AG20443 (cell line): ENCODE measurements around the gene NAGPA.
"Not testable (repeated sequence)": the region's sequence is repeated elsewhere in the genome, so short reads cannot be mapped to it uniquely, and the experiment has no call there.

Experiments
- DNase-seq: peaks from one replicate; pipeline ENCODE4 v3.0.0; 2012; ENCODE audit warnings: low spot score, mixed read lengths

NAGPA gene, protein sequence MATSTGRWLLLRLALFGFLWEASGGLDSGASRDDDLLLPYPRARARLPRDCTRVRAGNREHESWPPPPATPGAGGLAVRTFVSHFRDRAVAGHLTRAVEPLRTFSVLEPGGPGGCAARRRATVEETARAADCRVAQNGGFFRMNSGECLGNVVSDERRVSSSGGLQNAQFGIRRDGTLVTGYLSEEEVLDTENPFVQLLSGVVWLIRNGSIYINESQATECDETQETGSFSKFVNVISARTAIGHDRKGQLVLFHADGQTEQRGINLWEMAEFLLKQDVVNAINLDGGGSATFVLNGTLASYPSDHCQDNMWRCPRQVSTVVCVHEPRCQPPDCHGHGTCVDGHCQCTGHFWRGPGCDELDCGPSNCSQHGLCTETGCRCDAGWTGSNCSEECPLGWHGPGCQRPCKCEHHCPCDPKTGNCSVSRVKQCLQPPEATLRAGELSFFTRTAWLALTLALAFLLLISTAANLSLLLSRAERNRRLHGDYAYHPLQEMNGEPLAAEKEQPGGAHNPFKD

GRCh38 chr16:5033256-5034166 lies at the start of gene NAGPA:
Gene NAGPA, minus strand, starts transcription at chr16:5033935. Its CDS starts 21 bp downstream, at chr16:5033914.
- DNase-seq = peak; percentile 96

DNA sequence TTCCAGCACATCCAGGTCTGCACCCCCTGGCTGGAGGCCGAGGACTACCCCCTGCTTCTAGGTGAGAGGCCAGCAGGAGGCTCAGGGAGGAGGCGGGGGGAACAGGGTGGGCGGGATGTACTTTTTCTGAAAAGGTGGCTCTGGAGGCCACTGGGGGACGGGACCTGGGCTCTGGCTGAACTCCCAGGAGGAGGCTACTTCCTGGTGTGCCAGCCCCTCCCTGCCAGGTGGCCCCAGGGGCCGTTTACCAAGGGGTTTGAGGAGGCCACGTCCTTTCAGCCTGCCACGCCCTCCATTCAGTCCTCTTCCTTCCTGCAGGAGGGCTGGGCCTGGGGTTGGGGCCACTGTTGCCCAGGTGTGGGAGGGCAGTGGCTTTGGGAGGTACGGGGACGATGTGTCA lies 47.3 kb upstream of the NAGPA start:
- not testable (repeated sequence) for DNase-seq

GRCh38 chr16:5080461-5080860 lies 46.7 kb upstream of the NAGPA start:
- not testable (repeated sequence) for DNase-seq

GRCh38 chr16:5078626-5079025 lies 44.9 kb upstream of the NAGPA start:
- no peak for DNase-seq

DNA sequence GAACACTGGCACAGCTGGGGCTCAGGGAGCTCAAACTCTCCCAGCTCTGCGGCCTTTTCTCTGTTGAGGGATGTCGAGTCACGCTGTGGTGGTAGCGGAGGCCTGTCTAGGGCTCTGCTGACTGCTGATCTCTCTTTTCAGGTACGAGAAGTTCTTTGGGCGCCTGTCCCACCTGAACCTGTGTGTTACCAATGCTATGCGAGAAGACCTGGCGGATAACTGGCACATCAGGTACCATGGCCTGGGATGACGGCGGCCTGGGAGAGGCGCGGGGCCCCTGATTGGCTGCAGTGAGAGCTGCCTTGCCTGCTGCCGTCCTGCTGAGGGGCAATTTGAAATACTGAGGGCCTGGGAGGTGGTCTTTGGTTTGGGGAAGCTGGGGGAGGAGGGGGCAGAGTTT lies 43.6 kb upstream of the NAGPA start:
- DNase-seq = no peak

- no peak for DNase-seq
These were observed 41.9 kb upstream of the NAGPA start for GRCh38 chr16:5075637-5076036.

GRCh38 chr16:5073771-5074170 lies 40.0 kb upstream of the NAGPA start:
- DNase-seq = not testable (repeated sequence)

DNA sequence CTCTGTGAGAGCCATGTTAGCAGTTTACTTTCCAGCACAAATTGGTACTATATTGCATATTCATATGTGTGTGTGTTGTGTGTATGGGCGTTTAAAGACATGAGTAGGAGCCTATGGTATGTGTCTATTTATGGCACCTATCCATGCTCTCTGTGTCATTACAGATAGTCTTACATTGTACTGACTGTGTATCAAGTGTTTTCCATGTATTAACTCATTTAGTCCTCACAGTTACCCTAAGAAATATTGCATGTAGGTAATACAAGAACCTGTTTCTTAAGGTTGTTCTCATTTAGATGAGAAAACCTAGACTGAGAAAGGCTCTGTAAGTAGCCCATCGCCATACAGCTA lies 39.5 kb upstream of the NAGPA start:
- no peak for DNase-seq

GRCh38 chr16:5072334-5073278 lies 38.9 kb upstream of the NAGPA start:
- no peak for DNase-seq

DNA sequence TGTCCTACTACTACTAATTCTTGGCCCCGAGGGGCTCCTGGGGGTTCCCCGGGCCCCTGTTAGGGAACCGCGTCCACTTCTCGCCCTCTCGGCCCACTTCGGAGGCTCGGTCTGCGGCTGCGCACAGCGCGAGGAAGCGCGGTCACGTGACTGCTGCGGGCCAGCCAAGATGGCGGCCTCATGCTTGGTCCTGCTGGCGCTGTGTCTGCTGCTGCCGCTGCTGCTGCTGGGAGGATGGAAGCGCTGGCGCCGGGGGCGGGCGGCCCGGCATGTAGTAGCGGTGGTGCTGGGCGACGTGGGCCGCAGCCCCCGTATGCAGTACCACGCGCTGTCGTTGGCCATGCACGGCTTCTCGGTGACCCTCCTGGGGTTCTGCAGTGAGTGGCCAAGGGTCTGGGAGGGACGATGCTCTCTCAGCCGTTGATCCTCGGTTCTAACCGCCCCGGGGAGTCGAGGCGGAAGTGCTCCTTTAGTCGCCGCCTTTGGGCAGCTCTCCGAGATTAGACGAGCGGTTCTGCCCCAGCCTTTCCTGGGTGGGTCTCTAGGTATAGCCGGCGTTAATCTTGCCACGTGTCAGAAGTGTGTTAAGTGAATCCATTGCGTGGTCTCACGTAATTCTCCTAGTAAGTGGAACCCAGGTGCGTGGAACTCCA lies 38.1 kb upstream of the NAGPA start, which contains the start of gene ALG1:
TSS of gene ALG1 (plus strand) at position 163 of the 653 bp plus-strand sequence. CDS start at position 170, 7 bp downstream.
- peak; percentile 99 for DNase-seq

- DNase-seq = no peak
These were observed 37.6 kb upstream of the NAGPA start for GRCh38 chr16:5071341-5071680.

DNA sequence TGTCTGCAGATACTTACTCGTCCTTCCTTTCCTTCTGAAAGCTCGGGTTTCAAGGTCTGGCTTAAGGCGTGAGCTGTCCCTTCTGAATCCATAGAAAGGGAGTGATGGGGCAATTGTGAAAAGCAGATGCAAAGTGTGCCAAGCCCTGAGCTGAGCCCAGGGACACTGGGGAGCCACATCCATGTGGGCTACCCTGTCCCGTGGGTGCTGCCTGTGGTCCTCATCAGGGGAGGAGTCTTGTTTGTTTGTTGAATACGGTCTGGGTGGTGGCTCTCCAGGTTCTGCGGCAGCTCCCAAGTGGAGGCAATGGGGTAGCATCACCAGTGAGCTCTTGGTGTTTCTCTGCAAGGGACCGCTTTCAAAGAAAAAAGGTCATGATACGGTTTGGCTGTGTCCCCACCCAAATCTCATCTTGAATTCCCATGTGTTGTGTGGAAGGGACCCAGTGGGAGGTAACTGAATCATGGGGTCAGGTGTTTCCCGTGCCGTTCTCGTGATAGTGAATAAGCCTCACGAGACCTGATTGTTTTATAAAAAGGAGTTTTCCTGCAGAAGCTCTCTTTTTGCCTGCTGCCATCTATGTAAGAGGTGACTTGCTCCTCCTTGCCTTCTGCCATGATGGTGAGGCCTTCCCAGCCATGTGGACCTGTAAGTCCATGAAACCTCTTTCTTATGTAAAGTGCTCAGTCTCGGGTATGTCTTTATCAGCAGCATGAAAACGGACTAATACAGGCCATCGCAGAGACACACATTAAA lies 36.9 kb upstream of the NAGPA start:
- no peak for DNase-seq

DNA sequence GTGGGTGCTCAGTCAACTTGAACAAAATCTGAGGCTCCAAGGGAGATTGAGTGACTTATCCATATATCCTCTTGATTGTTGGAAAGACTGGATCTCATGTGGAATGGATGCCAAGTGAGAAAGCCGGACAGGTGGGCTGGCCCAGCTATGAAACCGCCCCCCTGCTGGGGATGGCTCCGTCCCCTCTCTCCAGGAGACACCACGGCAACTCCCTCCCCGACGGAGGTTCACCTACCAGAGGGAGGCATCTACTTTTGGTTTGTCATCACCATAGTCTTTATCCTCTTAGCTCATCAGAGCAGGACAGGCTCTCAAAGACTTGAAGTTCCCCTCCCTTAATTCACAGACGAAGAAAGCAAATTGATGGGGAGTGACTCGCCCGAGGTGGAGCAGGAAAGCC lies 36.1 kb upstream of the NAGPA start:
- DNase-seq = no peak

DNA sequence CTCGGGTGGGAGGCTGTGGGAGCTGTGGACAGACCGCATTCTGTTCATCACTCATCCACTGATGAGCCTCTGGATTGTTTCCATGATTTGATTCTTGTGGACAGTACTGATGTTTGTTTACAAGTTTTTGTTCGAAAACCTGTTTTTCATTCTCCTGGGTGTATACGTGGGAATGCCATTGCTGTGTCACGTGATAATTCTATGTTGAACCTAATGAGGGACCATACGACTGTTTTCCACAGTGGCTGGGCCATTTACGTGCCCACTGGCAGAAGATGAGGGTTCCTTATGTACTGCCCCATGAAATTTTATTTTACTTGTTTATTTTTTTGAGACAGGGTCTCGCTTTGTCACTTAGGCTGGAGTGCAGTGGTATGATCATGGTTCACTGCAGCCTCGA lies 35.3 kb upstream of the NAGPA start:
- no peak for DNase-seq

DNA sequence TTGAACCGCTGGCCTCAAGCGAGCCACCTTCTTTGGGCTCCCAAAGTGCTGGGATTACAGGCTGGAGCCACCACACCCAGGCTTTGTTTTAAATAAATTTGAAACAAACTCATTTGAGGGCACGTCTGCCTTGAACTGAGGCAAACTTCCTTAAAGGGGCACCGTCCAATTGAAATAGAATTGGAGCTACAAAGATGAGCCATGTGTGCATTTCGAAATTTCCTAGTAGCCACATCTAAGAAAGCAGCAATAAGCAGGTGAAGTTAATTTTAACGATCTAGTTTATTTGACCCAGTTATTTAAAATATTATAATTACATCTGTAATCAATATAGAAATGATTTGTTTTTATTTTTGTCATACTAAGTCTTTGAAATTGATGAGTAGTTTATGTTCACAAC lies 32.8 kb upstream of the NAGPA start:
- DNase-seq = no peak

DNA sequence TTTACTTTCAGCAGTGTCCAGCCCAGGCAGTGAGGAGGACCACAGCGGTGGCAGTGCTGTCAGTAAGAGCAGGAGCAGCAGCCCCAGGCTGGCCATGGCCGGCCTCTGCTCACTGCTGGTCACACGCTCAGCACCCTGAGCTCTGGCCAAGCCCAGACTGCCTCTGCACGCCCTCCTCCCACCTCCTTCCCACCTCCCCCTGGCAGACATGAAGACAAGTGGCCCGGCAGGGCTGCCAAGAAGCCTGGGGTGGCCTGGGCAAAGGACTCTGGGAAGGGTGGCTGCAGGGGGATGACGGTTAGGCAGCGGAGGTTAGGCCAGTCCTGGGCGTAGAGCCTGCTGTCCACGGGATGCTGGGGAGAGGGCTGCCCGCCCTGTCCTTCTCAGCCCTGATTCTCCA lies 32.1 kb upstream of the NAGPA start, which contains the start of gene C16orf89:
TSS of gene C16orf89 (minus strand) at position 144 of the 400 bp plus-strand sequence. CDS start at position 96, 48 bp downstream.
- DNase-seq = no peak

GRCh38 chr16:5065326-5065725 lies 31.6 kb upstream of the NAGPA start:
- DNase-seq = no peak

GRCh38 chr16:5064915-5065314 lies 31.2 kb upstream of the NAGPA start:
- no peak for DNase-seq

GRCh38 chr16:5062790-5063765 lies 29.3 kb upstream of the NAGPA start:
- DNase-seq = no peak
